HEK293 (cell line): Measurements from ENCODE around the gene TMEM238.

ENCODE experiments used
- CTCF ChIA-PET: fragments of 350-600 bp; formaldehyde crosslinking; extraction: SDS; loops from one replicate; lab custom pipeline; 2021; ENCODE audit warnings: antibody characterized with exemption; lab: Yijun Ruan, JAX
- POLR2A ChIA-PET: fragments of 300-600 bp; formaldehyde crosslinking; extraction: SDS; loops from one replicate; lab custom pipeline; 2020; ENCODE audit warnings: antibody characterized with exemption, inconsistent platforms; lab: Yijun Ruan, JAX
- H3K27ac ChIP-seq: fragments of 200-500 bp; sonication (Bioruptor generic); 2 replicates; pipeline ENCODE4 v1.5.1; 2014; ENCODE audit warnings: low read depth, low read length, control low read depth, inconsistent platforms; ENCODE audit errors: extremely low read depth
- H3K36me3 ChIP-seq, 2 experiments: fragments of 200-500 bp in 1 of 2; sonication (Bioruptor generic) in 1 of 2; 1 replicate in 1 of 2; 2 replicates in 1 of 2; pipeline ENCODE4 v1.5.1; 2014 to 2017; ENCODE audit warnings: inconsistent platforms in 2 of 2, low read length in 2 of 2; ENCODE audit not compliant: control insufficient read depth in 2 of 2, insufficient read depth in 1 of 2
- H3K4me1 ChIP-seq: fragments of 200-500 bp; sonication (Bioruptor generic); 2 replicates; pipeline ENCODE4 v1.5.1; 2014; ENCODE audit warnings: mild to moderate bottlenecking, low read length, inconsistent platforms; ENCODE audit not compliant: control insufficient read depth, insufficient read depth
- H3K4me3 ChIP-seq: 2 replicates; pipeline ENCODE4 v1.5.1; 2011; ENCODE audit warnings: low read depth, mild to moderate bottlenecking, control low read depth, low read length, moderate library complexity
- H3K9me3 ChIP-seq: fragments of 200-500 bp; sonication (Bioruptor generic); 2 replicates; pipeline ENCODE4 v1.5.1; 2014; ENCODE audit warnings: low read depth, low read length, inconsistent platforms; ENCODE audit not compliant: control insufficient read depth, insufficient read depth
- GLIS1 ChIP-seq: fragments of 450-650 bp; formaldehyde crosslinking; IDR thresholded peaks from 2 replicates; pipeline ENCODE4 v1.5.1; 2016; ENCODE audit warnings: missing biosample characterization, missing genetic modification characterization
- KLF1 ChIP-seq: fragments of 450-650 bp; formaldehyde crosslinking; IDR thresholded peaks from 2 replicates; pipeline ENCODE4 v1.5.1; 2016; ENCODE audit warnings: missing biosample characterization, missing genetic modification characterization
- KLF8 ChIP-seq: fragments of 450-650 bp; formaldehyde crosslinking; IDR thresholded peaks from 2 replicates; pipeline ENCODE4 v1.5.1; 2016; ENCODE audit warnings: missing biosample characterization, missing genetic modification characterization
- PRDM1 ChIP-seq: fragments of 450-650 bp; formaldehyde crosslinking; IDR thresholded peaks from 2 replicates; pipeline ENCODE4; 2016; ENCODE audit warnings: missing biosample characterization, missing genetic modification characterization
- SP7 ChIP-seq: fragments of 450-650 bp; formaldehyde crosslinking; IDR thresholded peaks from 2 replicates; pipeline ENCODE4 v1.5.1; 2016; ENCODE audit warnings: missing biosample characterization, missing genetic modification characterization
- WT1 ChIP-seq: fragments of 450-650 bp; formaldehyde crosslinking; IDR thresholded peaks from 2 replicates; pipeline ENCODE4 v1.5.1; 2016; ENCODE audit warnings: missing biosample characterization, missing genetic modification characterization
- ZBTB20 ChIP-seq: fragments of 450-650 bp; formaldehyde crosslinking; IDR thresholded peaks from 2 replicates; pipeline ENCODE4 v1.5.1; 2016; ENCODE audit warnings: missing biosample characterization, missing genetic modification characterization
- ZBTB48 ChIP-seq: fragments of 450-650 bp; formaldehyde crosslinking; IDR thresholded peaks from 2 replicates; pipeline ENCODE4 v1.5.1; 2016; ENCODE audit warnings: missing biosample characterization, missing genetic modification characterization
- ZBTB8A ChIP-seq: fragments of 450-650 bp; formaldehyde crosslinking; IDR thresholded peaks from 2 replicates; pipeline ENCODE4 v1.5.1; 2016; ENCODE audit warnings: missing biosample characterization, missing genetic modification characterization
- ZNF169 ChIP-seq: fragments of 450-650 bp; formaldehyde crosslinking; IDR thresholded peaks from 2 replicates; pipeline ENCODE4 v1.5.1; 2016; ENCODE audit warnings: missing biosample characterization, missing genetic modification characterization
- ZNF202 ChIP-seq: fragments of 450-650 bp; formaldehyde crosslinking; IDR thresholded peaks from 2 replicates; pipeline ENCODE4 v1.5.1; 2016; ENCODE audit warnings: missing biosample characterization, missing genetic modification characterization, borderline replicate concordance
- ZNF23 ChIP-seq: fragments of 450-650 bp; formaldehyde crosslinking; IDR thresholded peaks from 2 replicates; pipeline ENCODE4 v1.5.1; 2016; ENCODE audit warnings: missing biosample characterization, missing genetic modification characterization, borderline replicate concordance
- ZNF302 ChIP-seq: fragments of 450-650 bp; formaldehyde crosslinking; IDR thresholded peaks from 2 replicates; pipeline ENCODE4 v1.5.1; 2016; ENCODE audit warnings: missing biosample characterization, missing genetic modification characterization, low read depth
- ZNF394 ChIP-seq: fragments of 450-650 bp; formaldehyde crosslinking; IDR thresholded peaks from 2 replicates; pipeline ENCODE4 v1.5.1; 2016; ENCODE audit warnings: missing biosample characterization, missing genetic modification characterization, mild to moderate bottlenecking, moderate library complexity, borderline replicate concordance
- ZNF561 ChIP-seq: fragments of 450-650 bp; IDR thresholded peaks from 2 replicates; pipeline ENCODE4 v1.5.1; 2018; ENCODE audit warnings: missing biosample characterization, missing genetic modification characterization, borderline replicate concordance
- ZNF654 ChIP-seq: fragments of 450-650 bp; formaldehyde crosslinking; IDR thresholded peaks from 2 replicates; pipeline ENCODE4 v1.5.1; 2016; ENCODE audit warnings: low read depth, missing biosample characterization, missing genetic modification characterization
- ZNF747 ChIP-seq: fragments of 450-650 bp; formaldehyde crosslinking; IDR thresholded peaks from 2 replicates; pipeline ENCODE4 v1.5.1; 2016; ENCODE audit warnings: missing biosample characterization, missing genetic modification characterization
- ZNF777 ChIP-seq: fragments of 450-650 bp; formaldehyde crosslinking; IDR thresholded peaks from 2 replicates; pipeline ENCODE4 v1.5.1; 2017; ENCODE audit warnings: missing biosample characterization, missing genetic modification characterization, borderline replicate concordance
- TF ChIP-seq, protein P1 (sequence below): fragments of 450-650 bp; formaldehyde crosslinking; IDR thresholded peaks from 2 replicates; pipeline ENCODE4 v1.5.1; 2016; ENCODE audit warnings: missing biosample characterization, missing genetic modification characterization
- TF ChIP-seq, protein P2 (sequence below): fragments of 450-650 bp; formaldehyde crosslinking; IDR thresholded peaks from 2 replicates; pipeline ENCODE4 v1.5.1; 2016; ENCODE audit warnings: missing biosample characterization, missing genetic modification characterization
- TF ChIP-seq, protein P3 (sequence below): fragments of 450-650 bp; formaldehyde crosslinking; IDR thresholded peaks from 2 replicates; pipeline ENCODE4 v1.5.1; 2017; ENCODE audit warnings: missing biosample characterization, missing genetic modification characterization
- TF ChIP-seq, protein P4 (sequence below): fragments of 450-650 bp; formaldehyde crosslinking; IDR thresholded peaks from 2 replicates; pipeline ENCODE4 v1.5.1; 2016; ENCODE audit warnings: missing biosample characterization, missing genetic modification characterization
- TF ChIP-seq, protein P5 (sequence below): fragments of 450-650 bp; formaldehyde crosslinking; IDR thresholded peaks from 2 replicates; pipeline ENCODE4 v1.5.1; 2016; ENCODE audit warnings: missing biosample characterization, missing genetic modification characterization

TMEM238 gene

DNA sequence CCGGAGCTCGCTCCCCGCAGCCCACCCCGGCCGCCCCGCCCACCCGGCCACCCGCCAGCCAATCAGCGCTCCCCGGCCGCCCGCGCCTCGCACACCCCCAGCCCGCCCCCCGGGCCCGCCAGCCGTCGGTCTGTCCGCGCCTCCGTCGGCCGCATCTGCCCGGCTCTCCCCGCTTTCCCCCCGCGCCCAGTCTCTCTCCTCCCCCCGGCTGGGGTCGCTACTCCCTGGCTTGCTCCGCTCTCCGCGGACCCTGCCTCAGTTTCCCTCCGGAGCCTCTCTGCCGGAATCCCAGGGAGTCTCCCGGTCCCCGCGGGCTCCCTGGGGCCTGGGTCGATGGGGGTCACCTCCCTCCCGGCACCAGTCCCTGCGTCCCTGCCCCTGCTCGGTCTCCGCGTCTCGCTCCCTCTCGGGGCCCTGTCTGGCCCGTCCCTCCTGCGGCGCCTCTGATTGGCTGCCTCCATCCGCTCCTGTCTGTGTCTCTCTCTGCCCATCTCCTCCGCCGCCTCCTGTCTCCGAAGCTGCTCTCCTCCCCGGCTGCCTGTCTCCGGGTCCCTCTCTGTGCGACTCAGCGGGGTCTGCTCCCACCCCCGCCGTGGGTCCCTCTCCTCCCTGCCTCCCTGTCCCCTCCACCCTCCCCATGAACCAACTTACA, 14.3 kb downstream of the TMEM238 start (continued):
- TF ChIP-seq, protein P1, sequence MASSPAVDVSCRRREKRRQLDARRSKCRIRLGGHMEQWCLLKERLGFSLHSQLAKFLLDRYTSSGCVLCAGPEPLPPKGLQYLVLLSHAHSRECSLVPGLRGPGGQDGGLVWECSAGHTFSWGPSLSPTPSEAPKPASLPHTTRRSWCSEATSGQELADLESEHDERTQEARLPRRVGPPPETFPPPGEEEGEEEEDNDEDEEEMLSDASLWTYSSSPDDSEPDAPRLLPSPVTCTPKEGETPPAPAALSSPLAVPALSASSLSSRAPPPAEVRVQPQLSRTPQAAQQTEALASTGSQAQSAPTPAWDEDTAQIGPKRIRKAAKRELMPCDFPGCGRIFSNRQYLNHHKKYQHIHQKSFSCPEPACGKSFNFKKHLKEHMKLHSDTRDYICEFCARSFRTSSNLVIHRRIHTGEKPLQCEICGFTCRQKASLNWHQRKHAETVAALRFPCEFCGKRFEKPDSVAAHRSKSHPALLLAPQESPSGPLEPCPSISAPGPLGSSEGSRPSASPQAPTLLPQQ (tag by site-specific recombination): no peak
- TF ChIP-seq, protein P2, sequence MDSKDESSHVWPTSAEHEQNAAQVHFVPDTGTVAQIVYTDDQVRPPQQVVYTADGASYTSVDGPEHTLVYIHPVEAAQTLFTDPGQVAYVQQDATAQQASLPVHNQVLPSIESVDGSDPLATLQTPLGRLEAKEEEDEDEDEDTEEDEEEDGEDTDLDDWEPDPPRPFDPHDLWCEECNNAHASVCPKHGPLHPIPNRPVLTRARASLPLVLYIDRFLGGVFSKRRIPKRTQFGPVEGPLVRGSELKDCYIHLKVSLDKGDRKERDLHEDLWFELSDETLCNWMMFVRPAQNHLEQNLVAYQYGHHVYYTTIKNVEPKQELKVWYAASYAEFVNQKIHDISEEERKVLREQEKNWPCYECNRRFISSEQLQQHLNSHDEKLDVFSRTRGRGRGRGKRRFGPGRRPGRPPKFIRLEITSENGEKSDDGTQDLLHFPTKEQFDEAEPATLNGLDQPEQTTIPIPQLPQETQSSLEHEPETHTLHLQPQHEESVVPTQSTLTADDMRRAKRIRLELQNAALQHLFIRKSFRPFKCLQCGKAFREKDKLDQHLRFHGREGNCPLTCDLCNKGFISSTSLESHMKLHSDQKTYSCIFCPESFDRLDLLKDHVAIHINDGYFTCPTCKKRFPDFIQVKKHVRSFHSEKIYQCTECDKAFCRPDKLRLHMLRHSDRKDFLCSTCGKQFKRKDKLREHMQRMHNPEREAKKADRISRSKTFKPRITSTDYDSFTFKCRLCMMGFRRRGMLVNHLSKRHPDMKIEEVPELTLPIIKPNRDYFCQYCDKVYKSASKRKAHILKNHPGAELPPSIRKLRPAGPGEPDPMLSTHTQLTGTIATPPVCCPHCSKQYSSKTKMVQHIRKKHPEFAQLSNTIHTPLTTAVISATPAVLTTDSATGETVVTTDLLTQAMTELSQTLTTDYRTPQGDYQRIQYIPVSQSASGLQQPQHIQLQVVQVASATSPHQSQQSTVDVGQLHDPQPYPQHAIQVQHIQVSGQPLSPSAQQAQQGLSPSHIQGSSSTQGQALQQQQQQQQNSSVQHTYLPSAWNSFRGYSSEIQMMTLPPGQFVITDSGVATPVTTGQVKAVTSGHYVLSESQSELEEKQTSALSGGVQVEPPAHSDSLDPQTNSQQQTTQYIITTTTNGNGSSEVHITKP (tag by site-specific recombination): peak; percentile 35
- TF ChIP-seq WT1: peak; percentile 36; the same call in 1 of the 2 replicates
- peak; percentile 86 for TF ChIP-seq ZBTB48 (tag by site-specific recombination)
- TF ChIP-seq GLIS1 (tag by site-specific recombination): peak; percentile 81
- TF ChIP-seq ZNF394: peak; percentile 51; the same call in 1 of the 2 replicates

DNA sequence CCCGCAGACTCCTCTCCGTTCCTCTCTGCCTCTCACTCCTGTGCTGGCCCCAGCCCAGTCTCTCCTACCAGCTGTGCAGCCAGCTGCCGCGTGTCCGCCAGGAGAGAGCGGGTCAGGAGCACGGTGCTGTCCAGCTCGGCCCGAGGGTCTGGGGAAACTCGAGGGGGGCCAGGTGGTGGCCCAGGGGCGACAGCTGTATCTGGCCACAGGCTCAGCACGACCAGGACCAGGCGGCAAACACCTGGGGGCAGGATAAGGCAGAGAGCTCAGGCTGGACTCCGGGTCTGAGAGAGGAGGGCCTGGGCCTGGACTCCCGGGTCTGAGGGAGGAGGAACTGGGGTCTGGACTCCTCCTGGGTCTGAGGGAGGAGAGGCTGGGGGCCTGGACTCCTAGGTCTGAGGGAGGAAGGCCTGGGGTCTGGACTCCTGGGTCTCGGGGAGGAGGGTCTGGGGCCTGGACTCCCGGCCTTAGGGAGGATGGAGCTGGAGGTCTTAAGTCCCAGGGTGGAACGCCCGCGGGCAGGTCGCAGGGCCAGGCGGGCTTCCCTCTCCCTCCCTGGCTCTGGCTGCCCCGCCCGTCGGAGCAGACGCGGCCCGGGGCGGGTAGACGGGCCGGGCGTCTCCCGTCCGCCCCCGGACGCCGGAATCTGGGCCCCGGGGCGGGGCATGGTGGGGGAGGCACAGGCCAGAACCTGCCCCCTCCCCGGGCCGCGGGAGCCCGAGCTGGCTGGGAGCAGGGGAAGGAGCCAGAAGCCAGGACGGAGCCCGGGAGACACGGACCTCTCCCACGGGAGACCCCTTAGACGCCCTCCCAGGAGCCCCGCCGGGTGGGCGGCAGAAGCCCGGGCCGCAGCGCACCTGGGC, 15.2 kb downstream of the TMEM238 start:
- ChIA-PET POLR2A (interaction anchor here (1.2 to 2.8 kb wide), 10 partner anchors 13 to 39 kb away, joined by 3 to 20 read pairs (median 6); partner anchors contain the start of genes KMT5C and UBE2S), CTCF (interaction anchor here (0.8 to 1.6 kb wide), 4 partner anchors 19 to 194 kb away, joined by 3 to 5 read pairs (median 4); partner anchors contain the start of gene KMT5C)
- Histone ChIP-seq H3K4me3 (peak overlapping the region; percentile 31), H3K27ac (no peak overlapping the region), H3K36me3 (no peaks in the 10 kb centered on the region), H3K9me3 (no peaks in the 10 kb centered on the region), H3K4me1 (peaks cover 5% of the 10 kb centered on the region; the same call in 1 of the 2 replicates)
- TF ChIP-seq ZNF654 (tag by site-specific recombination) (no peak), ZNF747 (tag by site-specific recombination) (no peak), ZBTB20 (peak; percentile 81), ZNF561 (0 out of 2 replicates have a peak, but pooled peaks have one; percentile 33), ZNF302 (tag by site-specific recombination) (no peak), ZBTB8A (tag by site-specific recombination) (peak; percentile 61), ZNF169 (no peak), ZNF202 (tag by site-specific recombination) (no peak), SP7 (no peak), KLF8 (tag by site-specific recombination) (peak; percentile 28; the same call in 1 of the 2 replicates), PRDM1 (tag by site-specific recombination) (no peak), ZNF777 (tag by site-specific recombination) (peak; percentile 70; the same call in 1 of the 2 replicates), ZNF23 (tag by site-specific recombination) (no peak), KLF1 (peak; percentile 89)
- TF ChIP-seq, protein P3, sequence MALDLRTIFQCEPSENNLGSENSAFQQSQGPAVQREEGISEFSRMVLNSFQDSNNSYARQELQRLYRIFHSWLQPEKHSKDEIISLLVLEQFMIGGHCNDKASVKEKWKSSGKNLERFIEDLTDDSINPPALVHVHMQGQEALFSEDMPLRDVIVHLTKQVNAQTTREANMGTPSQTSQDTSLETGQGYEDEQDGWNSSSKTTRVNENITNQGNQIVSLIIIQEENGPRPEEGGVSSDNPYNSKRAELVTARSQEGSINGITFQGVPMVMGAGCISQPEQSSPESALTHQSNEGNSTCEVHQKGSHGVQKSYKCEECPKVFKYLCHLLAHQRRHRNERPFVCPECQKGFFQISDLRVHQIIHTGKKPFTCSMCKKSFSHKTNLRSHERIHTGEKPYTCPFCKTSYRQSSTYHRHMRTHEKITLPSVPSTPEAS: no peak
- TF ChIP-seq, protein P4, sequence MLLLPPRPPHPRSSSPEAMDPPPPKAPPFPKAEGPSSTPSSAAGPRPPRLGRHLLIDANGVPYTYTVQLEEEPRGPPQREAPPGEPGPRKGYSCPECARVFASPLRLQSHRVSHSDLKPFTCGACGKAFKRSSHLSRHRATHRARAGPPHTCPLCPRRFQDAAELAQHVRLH: no peak
- TF ChIP-seq, protein P5, sequence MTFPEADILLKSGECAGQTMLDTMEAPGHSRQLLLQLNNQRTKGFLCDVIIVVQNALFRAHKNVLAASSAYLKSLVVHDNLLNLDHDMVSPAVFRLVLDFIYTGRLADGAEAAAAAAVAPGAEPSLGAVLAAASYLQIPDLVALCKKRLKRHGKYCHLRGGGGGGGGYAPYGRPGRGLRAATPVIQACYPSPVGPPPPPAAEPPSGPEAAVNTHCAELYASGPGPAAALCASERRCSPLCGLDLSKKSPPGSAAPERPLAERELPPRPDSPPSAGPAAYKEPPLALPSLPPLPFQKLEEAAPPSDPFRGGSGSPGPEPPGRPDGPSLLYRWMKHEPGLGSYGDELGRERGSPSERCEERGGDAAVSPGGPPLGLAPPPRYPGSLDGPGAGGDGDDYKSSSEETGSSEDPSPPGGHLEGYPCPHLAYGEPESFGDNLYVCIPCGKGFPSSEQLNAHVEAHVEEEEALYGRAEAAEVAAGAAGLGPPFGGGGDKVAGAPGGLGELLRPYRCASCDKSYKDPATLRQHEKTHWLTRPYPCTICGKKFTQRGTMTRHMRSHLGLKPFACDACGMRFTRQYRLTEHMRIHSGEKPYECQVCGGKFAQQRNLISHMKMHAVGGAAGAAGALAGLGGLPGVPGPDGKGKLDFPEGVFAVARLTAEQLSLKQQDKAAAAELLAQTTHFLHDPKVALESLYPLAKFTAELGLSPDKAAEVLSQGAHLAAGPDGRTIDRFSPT: peak; percentile 19; the same call in 1 of the 2 replicates
